HG03139 (cell line): ENCODE measurements around the gene TMEM132A.
"Not testable (repeated sequence)": the region's sequence is repeated elsewhere in the genome, so short reads cannot be mapped to it uniquely, and the experiment has no call there.

Experiments
- ATAC-seq: cut with Tn5 transposase; IDR thresholded peaks from one replicate; pipeline ENCODE4 v1.9.1; 2021; ENCODE audit not compliant: unreplicated experiment

The TMEM132A gene

GRCh38 chr11:60952742-60953170 is 28.5 kb downstream of the TMEM132A start:
- ATAC-seq: no peak

- ATAC-seq: no peak
Measured at GRCh38 chr11:60953781-60954180, 29.5 kb downstream of the TMEM132A start.

- ATAC-seq: no peak
Measured at GRCh38 chr11:60954421-60954820, 30.2 kb downstream of the TMEM132A start.

GRCh38 chr11:60955571-60955970 is 31.3 kb downstream of the TMEM132A start:
- ATAC-seq: no peak

GRCh38 chr11:60957188-60957587 is 32.9 kb downstream of the TMEM132A start:
- ATAC-seq: no peak

GRCh38 chr11:60959431-60959830 is 35.2 kb downstream of the TMEM132A start:
- ATAC-seq: no peak

- ATAC-seq: no peak
Measured at GRCh38 chr11:60960405-60960804, 36.1 kb downstream of the TMEM132A start.

- ATAC-seq: no peak
Measured at GRCh38 chr11:60964801-60965200, 40.5 kb downstream of the TMEM132A start.

- ATAC-seq: no peak
Measured at GRCh38 chr11:60966890-60967289, 42.6 kb downstream of the TMEM132A start.

GRCh38 chr11:60968223-60968622 is 44.0 kb downstream of the TMEM132A start:
- no peak for ATAC-seq

GRCh38 chr11:60970369-60970774 is 46.1 kb downstream of the TMEM132A start:
- ATAC-seq: no peak

GRCh38 chr11:60970890-60971289 is 46.6 kb downstream of the TMEM132A start:
- ATAC-seq: no peak

GRCh38 chr11:60971520-60971919 is 47.3 kb downstream of the TMEM132A start, which contains the start of gene CD6:
CD6 (plus strand) TSS chr11:60971680; CDS start chr11:60971866, 186 bp downstream.
- no peak for ATAC-seq

GRCh38 chr11:60972182-60973030 is 48.1 kb downstream of the TMEM132A start:
- no peak for ATAC-seq

- ATAC-seq: no peak
Measured at GRCh38 chr11:60973699-60974098, 49.4 kb downstream of the TMEM132A start.

- not testable (repeated sequence) for ATAC-seq
Measured at GRCh38 chr11:60974316-60974715, 50.1 kb downstream of the TMEM132A start.

GRCh38 chr11:60974726-60975125 is 50.5 kb downstream of the TMEM132A start:
- no peak for ATAC-seq

- no peak for ATAC-seq
Measured at GRCh38 chr11:60977224-60977623, 53.0 kb downstream of the TMEM132A start.

- ATAC-seq: no peak
Measured at GRCh38 chr11:60977836-60978235, 53.6 kb downstream of the TMEM132A start.

- no peak for ATAC-seq
Measured at GRCh38 chr11:60978546-60979380, 54.5 kb downstream of the TMEM132A start.

- no peak for ATAC-seq
Measured at GRCh38 chr11:60981515-60981914, 57.3 kb downstream of the TMEM132A start.

- no peak for ATAC-seq
Measured at GRCh38 chr11:60982184-60982583, 57.9 kb downstream of the TMEM132A start.
